Psoas muscle (tissue), 8 donors: ENCODE results near the gene TLE2. TPM values are rescaled to one million over a fixed set of nuclear protein-coding genes. Genes with fewer than 3 reads are reported as not detected.
A peak's percentile ranks its signal among the peaks of the same experiment; 100 is the strongest.

Experiments used
- ATAC-seq, 4 donors: fragments of 200-7000 bp; cut with Tn5 transposase; one replicate each; pipeline ENCODE4 v1.9.1; 2020; ENCODE audit warnings: moderate library complexity in 3 of 4, mild to moderate bottlenecking in 2 of 4
- DNase-seq, 2 donors: peaks; one replicate each; pipeline ENCODE4 v3.0.0-alpha.2; 2020
- H3K27ac ChIP-seq: fragments of 200-600 bp; one replicate; pipeline ENCODE4 v1.8.0; 2022
- H3K27me3 ChIP-seq, 3 donors: fragments of 200-600 bp in 1 of 3; one replicate each; pipeline versions ENCODE4 v1.6.1 to v1.8.0; 2013 to 2022; ENCODE audit warnings: low read length in 2 of 3, mild to moderate bottlenecking in 2 of 3, moderate library complexity in 1 of 3; ENCODE audit not compliant: insufficient read depth in 3 of 3
- H3K36me3 ChIP-seq, 2 donors: fragments of 200-600 bp in 1 of 2; one replicate each; pipeline versions ENCODE4 v1.6.1 to v1.8.0; 2013 to 2022; ENCODE audit warnings: low read depth in 1 of 2, mild to moderate bottlenecking in 1 of 2, moderate library complexity in 1 of 2; ENCODE audit not compliant: insufficient read depth in 1 of 2
- H3K4me1 ChIP-seq: fragments of 200-600 bp; one replicate; pipeline ENCODE4 v1.8.0; 2022
- H3K4me3 ChIP-seq: fragments of 200-600 bp; one replicate; pipeline ENCODE4 v1.8.0; 2022; ENCODE audit warnings: mild to moderate bottlenecking
- H3K9me3 ChIP-seq: fragments of 200-600 bp; one replicate; pipeline ENCODE4 v1.8.0; 2022
- CTCF ChIP-seq: fragments of 200-600 bp; IDR thresholded peaks from one replicate; pipeline ENCODE4 v1.8.0; 2022; ENCODE audit warnings: antibody characterized with exemption
- WGBS, 3 donors: extraction: QIAGEN DNeasy Blood & Tissue Kit; methylation state at CpG; one replicate each; pipeline versions ENCODE4 v1.1.6 to v1.1.7; 2013; 5-methylcytosine and 5-hydroxymethylcytosine counted together
- intact Hi-C, 2 donors: fragments of 100-400 bp; cut with DNase I; formaldehyde crosslinking; loops; one replicate each; pipeline versions ENCODE4 v1.11.0 to v1.14.2; 2022
- polyA plus RNA-seq, 3 donors: library from polyadenylated mRNA; stranded (reverse); fragments of 200-250 nt; gene quantifications; one replicate each; pipeline ENCODE4 v1.2.3, GENCODE V29; 2013
- total RNA-seq, 4 donors: library from RNA; stranded (reverse); fragmentation: NEBNext Ultra II Directional in 2 of 4; extraction: Animal tissue kit (Norgen Biotek cat#: 25700) in 2 of 4; gene quantifications; one replicate each; pipeline versions ENCODE4 v1.2.1 to v1.2.4, GENCODE V29; 2021 to 2023
- donor health status: healthy with polysubstance abuse.
- donor health status: DM: no; HTN: no; CAD: no; lungs with moderate emphysema.
- donor health status: Bipolar disorder and iron deficiency.
- donor health status: healthy.
- donor health status: DM: yes; HTN: yes; CAD: no.
- donor health status: DM: no; HTN: no; CAD: no.
- donor health status: DM: no; HTN: no; CAD: no.
- donor health status: DM: yes; HTN: yes; CAD: no.

TLE2 gene
- total and polyA plus RNA-seq, 7 donors, result 23.5 to 42.5 (median 33.6) TPM

- no peak for TF ChIP-seq CTCF
- no peak for ATAC-seq
- H3K27ac ChIP-seq, result no peak overlapping the region
- no peaks in the 10 kb centered on the region for H3K36me3 ChIP-seq
- H3K9me3 ChIP-seq, result no peaks in the 10 kb centered on the region
- H3K27me3 ChIP-seq, result no peaks in the 10 kb centered on the region
- DNase-seq, result no peak
- peaks cover 9% of the 10 kb centered on the region for H3K4me1 ChIP-seq
- no peak overlapping the region for H3K4me3 ChIP-seq
- intact Hi-C loops, result no loop called here
- 26 to 30% (median 30%) methylated on average over 20 of the region's 20 CpGs for WGBS, 3 donors
These were observed 42.0 kb downstream of the TLE2 start for GRCh38 chr19:2986951-2987524.

GRCh38 chr19:2984215-2984528, 44.9 kb downstream of the TLE2 start:
- intact Hi-C loops, result no loop called here
- WGBS, 3 donors, result 3 to 7% (median 7%) methylated on average over 12 to 14 of the region's 14 CpGs
- Histone ChIP-seq H3K4me3 (peak overlapping the region; percentile 39), H3K27ac (peak overlapping the region; percentile 63), H3K36me3 (no peaks in the 10 kb centered on the region), H3K9me3 (no peaks in the 10 kb centered on the region), H3K4me1 (peaks cover 9% of the 10 kb centered on the region), H3K27me3 (no peaks in the 10 kb centered on the region)
- ATAC-seq (no peak), DNase-seq (no peak)
- no peak for TF ChIP-seq CTCF

GRCh38 chr19:2983351-2984214, 45.5 kb downstream of the TLE2 start:
- ATAC-seq (peak; percentile 36 to 64 (median 44)), DNase-seq (peak; percentile 69 to 84)
- Histone ChIP-seq H3K27ac (peak overlapping the region; percentile 63), H3K36me3 (no peaks in the 10 kb centered on the region), H3K4me1 (peaks cover 9% of the 10 kb centered on the region), H3K27me3 (no peaks in the 10 kb centered on the region), H3K4me3 (peak overlapping the region; percentile 39), H3K9me3 (no peaks in the 10 kb centered on the region)
- TF ChIP-seq CTCF, result no peak
- intact Hi-C loops, result no loop called here
- WGBS, 3 donors, result 6 to 7% (median 7%) methylated on average over 22 to 24 of the region's 24 CpGs

- Histone ChIP-seq H3K4me3 (no peak overlapping the region), H3K27me3 (no peaks in the 10 kb centered on the region), H3K9me3 (no peaks in the 10 kb centered on the region), H3K27ac (peak overlapping the region; percentile 63), H3K4me1 (peaks cover 9% of the 10 kb centered on the region), H3K36me3 (no peaks in the 10 kb centered on the region)
- ATAC-seq (peak; percentile 57 to 80 (median 70)), DNase-seq (peak; percentile 86 to 92)
- no peak for TF ChIP-seq CTCF
- WGBS, 3 donors, result 0 to 3% (median 2%) methylated on average over 10 of the region's 10 CpGs
- intact Hi-C loops, result no loop called here
These were observed 46.1 kb downstream of the TLE2 start for GRCh38 chr19:2982983-2983350.
